ENCODE data around the gene RAB10. TPM values are rescaled to one million over a fixed set of nuclear protein-coding genes. Genes with fewer than 3 reads are reported as not detected.

RAB10 gene
- total RNA-seq, 1 experiment from 2014 or later, result 167 TPM

GRCh38 chr2:26068602-26069298 lies 34.9 kb downstream of the RAB10 start (continued):
- TF ChIP-seq CTCF (IDR thresholded peaks at IDR 0.05 in 2 of 3, conservative IDR thresholded peaks at IDR 0.05 in 1 of 3; ENCODE audit: borderline replicate concordance in 1 of 3, insufficient read depth in 1 of 3, low read depth in 2 of 3, low read length in 2 of 3) (no peak), EZH2phosphoT487 (IDR thresholded peaks at IDR 0.05; ENCODE audit: borderline replicate concordance) (no peak), JUND (IDR thresholded peaks at IDR 0.05) (peak; percentile 71), SIN3A (IDR thresholded peaks at IDR 0.05; ENCODE audit: low read depth) (peak; percentile 57; the same call in 1 of the 2 replicates)

- Histone ChIP-seq H4K20me1 (ENCODE audit: insufficient read depth) (peaks cover 23% of the 10 kb centered on the region; the same call in 1 of the 2 replicates), H3K9me3 (ENCODE audit: control insufficient read depth in 1 of 2, insufficient read depth in 1 of 2, low read depth in 1 of 2, low read length in 2 of 2) (no peaks in the 10 kb centered on the region), H3K9ac (ENCODE audit: low read length) (no peak overlapping the region), H3K27ac (ENCODE audit: low read depth, low read length) (no peak overlapping the region), H3K36me3 (ENCODE audit: control insufficient read depth in 1 of 2, insufficient read depth in 2 of 2, low read length in 2 of 2) (peaks cover 0 to 5% of the 10 kb centered on the region in 2 experiments; a peak in 1 of 4 replicates), H3K4me3 (replicated peaks in 1 of 2; ENCODE audit: low read depth in 1 of 2, low read length in 2 of 2) (no peak overlapping the region), H3K4me1 (ENCODE audit: control insufficient read depth in 1 of 2, insufficient read depth in 2 of 2, low read length in 2 of 2) (peaks cover 21 to 52% of the 10 kb centered on the region in 2 experiments), H2AFZ (ENCODE audit: low read depth, low read length, poor library complexity, severe bottlenecking) (no peak overlapping the region), H3K4me2 (ENCODE audit: low read length) (no peak overlapping the region), H3K79me2 (ENCODE audit: insufficient read depth, low read length) (peaks cover 100% of the 10 kb centered on the region), H3K9me2 (ENCODE audit: insufficient read depth) (no peaks in the 10 kb centered on the region), H3K27me3 (ENCODE audit: insufficient read depth, low read length) (no peaks in the 10 kb centered on the region)
- CTCF ChIA-PET, result interaction anchor here (1.6 kb wide), 1 partner anchor 17 kb away, joined by 5 read pairs; no protein-coding TSS in a partner anchor
- BruUV-seq (replicated peaks), result no TSS peak
- intact Hi-C loops (cut with micrococcal nuclease), result no loop called here
- RAD21 ChIA-PET (ENCODE audit: low non-redundant PET in 1 of 2, low total read pairs in 2 of 2, uncharacterized antibody in 2 of 2, unreplicated experiment in 2 of 2), result no interaction called here
- no peak for DNase-seq (ENCODE audit: low read depth, low spot score)
- no peak for ATAC-seq
- POLR2A ChIA-PET, result no interaction called here
- no peak for TF ChIP-seq EZH2 (IDR thresholded peaks at IDR 0.05)
- no peak for TF ChIP-seq ZFX (IDR thresholded peaks at IDR 0.05)
- TF ChIP-seq YY1 (IDR thresholded peaks at IDR 0.05; ENCODE audit: extremely low read depth, insufficient replicate concordance, low read depth, low read length), result no peak
- no peak for TF ChIP-seq ATF3 (IDR thresholded peaks at IDR 0.05)
- TF ChIP-seq ZNF274 (IDR thresholded peaks at IDR 0.05; ENCODE audit: low read depth, low read length), result no peak
- TF ChIP-seq REST (IDR thresholded peaks at IDR 0.05; ENCODE audit: low read depth), result no peak
- TF ChIP-seq CTCF (IDR thresholded peaks at IDR 0.05 in 2 of 3, conservative IDR thresholded peaks at IDR 0.05 in 1 of 3; ENCODE audit: borderline replicate concordance in 1 of 3, insufficient read depth in 1 of 3, low read depth in 2 of 3, low read length in 2 of 3), result no peak
- no peak for TF ChIP-seq SP1 (IDR thresholded peaks at IDR 0.05; ENCODE audit: low read depth)
- no peak for TF ChIP-seq TCF7L2 (IDR thresholded peaks at IDR 0.05; ENCODE audit: borderline replicate concordance, extremely low read depth, insufficient read depth, insufficient read length)
- no peak for TF ChIP-seq RAD21 (IDR thresholded peaks at IDR 0.05; ENCODE audit: low read depth)
- no peak for TF ChIP-seq FOSL1 (IDR thresholded peaks at IDR 0.05; ENCODE audit: low read depth)
- TF ChIP-seq POLR2AphosphoS5 (IDR thresholded peaks at IDR 0.05; ENCODE audit: low read depth, low read length), result no peak
- TF ChIP-seq ELF1 (IDR thresholded peaks at IDR 0.05; ENCODE audit: borderline replicate concordance, low read depth), result no peak
- TF ChIP-seq CEBPB (IDR thresholded peaks at IDR 0.05; ENCODE audit: low read depth), result no peak
Measured at GRCh38 chr2:26070730-26071129, 36.8 kb downstream of the RAB10 start.

All from HCT116 (cell line).